Suprapubic skin (tissue), 4 donors: ENCODE measurements around the gene CXXC5. TPM values are rescaled to one million over a fixed set of nuclear protein-coding genes. Genes with fewer than 3 reads are reported as not detected.
A peak's percentile ranks its signal among the peaks of the same experiment; 100 is the strongest.

ENCODE experiments used
- DNase-seq, 2 donors: peaks; one replicate each; pipeline ENCODE4 v3.0.0-alpha.2; 2019; ENCODE audit warnings: low spot score in 2 of 2
- H3K27ac ChIP-seq: fragments of 200-600 bp; sonication (generic); one replicate; pipeline ENCODE4 v1.5.1; 2019
- H3K27me3 ChIP-seq: fragments of 200-600 bp; sonication (generic); one replicate; pipeline ENCODE4 v1.5.1; 2019
- H3K36me3 ChIP-seq: fragments of 200-600 bp; sonication (generic); one replicate; pipeline ENCODE4 v1.5.1; 2019
- H3K4me1 ChIP-seq: fragments of 200-600 bp; sonication (generic); one replicate; pipeline ENCODE4 v1.5.1; 2019
- H3K4me3 ChIP-seq: fragments of 200-600 bp; sonication (generic); one replicate; pipeline ENCODE4 v1.5.1; 2019; ENCODE audit warnings: mild to moderate bottlenecking
- H3K9me3 ChIP-seq: fragments of 200-600 bp; sonication (generic); one replicate; pipeline ENCODE4 v1.5.1; 2019
- CTCF ChIP-seq, 2 donors: fragments of 200-600 bp in 1 of 2; fragments of 450-650 bp in 1 of 2; sonication (generic) in 1 of 2; IDR thresholded peaks; one replicate each; pipeline ENCODE4 v1.5.1; 2016 to 2019; ENCODE audit warnings: antibody characterized with exemption in 2 of 2, mild to moderate bottlenecking in 1 of 2, moderate library complexity in 1 of 2
- EP300 ChIP-seq: sonication (generic); formaldehyde crosslinking; IDR thresholded peaks from one replicate; pipeline ENCODE4 v1.6.1; 2017; ENCODE audit warnings: antibody characterized with exemption
- POLR2A ChIP-seq, 2 donors: fragments of 450-650 bp; IDR thresholded peaks; one replicate each; pipeline ENCODE4 v1.6.1; 2017; ENCODE audit warnings: antibody characterized with exemption in 2 of 2, mild to moderate bottlenecking in 2 of 2, moderate library complexity in 2 of 2
- POLR2AphosphoS5 ChIP-seq, 3 donors: sonication (generic); formaldehyde crosslinking; IDR thresholded peaks; one replicate each; pipeline ENCODE4 v1.6.1; 2017; ENCODE audit warnings: antibody characterized with exemption in 3 of 3
- WGBS: methylation state at CpG from one replicate; pipeline ENCODE4 v1.1.5; 2018; 5-methylcytosine and 5-hydroxymethylcytosine counted together
- total RNA-seq, 4 donors: library from RNA; depleted of rRNA; stranded (reverse); fragments of >200 nt; gene quantifications; one replicate each; pipeline ENCODE4 v1.1.0, GENCODE V29; 2016

The CXXC5 gene
- total RNA-seq, 4 donors from 2014 or later = 21.8 to 40.6 (median 30.1) TPM

- peaks cover 62% of the 10 kb centered on the region for H3K4me1 ChIP-seq
- 60% methylated on average over 17 of the region's 20 CpGs for WGBS
These were observed 23.1 kb downstream of the CXXC5 start for GRCh38 chr5:139671096-139671841.

GRCh38 chr5:139675213-139675612, 27.1 kb downstream of the CXXC5 start:
- TF ChIP-seq CTCF (IDR thresholded peaks at IDR 0.05) (no peak), EP300 (no peak), POLR2A (IDR thresholded peaks at IDR 0.05) (no peak), POLR2AphosphoS5 (IDR thresholded peaks at IDR 0.05) (no peak)
- Histone ChIP-seq H3K4me1 (peaks cover 53% of the 10 kb centered on the region), H3K27ac (no peak overlapping the region), H3K36me3 (no peaks in the 10 kb centered on the region), H3K4me3 (no peak overlapping the region), H3K9me3 (no peaks in the 10 kb centered on the region), H3K27me3 (no peaks in the 10 kb centered on the region)
- DNase-seq = no peak
- WGBS = no CpG with 5 or more reads among the region's 4 CpGs

More at GRCh38 chr5:139671096-139671841, 23.1 kb downstream of the CXXC5 start:
- TF ChIP-seq POLR2A (IDR thresholded peaks at IDR 0.05) = no peak
- no peak for TF ChIP-seq POLR2AphosphoS5 (IDR thresholded peaks at IDR 0.05)
- TF ChIP-seq CTCF (IDR thresholded peaks at IDR 0.05) = no peak
- no peak for TF ChIP-seq EP300
- Histone ChIP-seq H3K4me3 (peak overlapping the region; percentile 9), H3K9me3 (no peaks in the 10 kb centered on the region), H3K36me3 (no peaks in the 10 kb centered on the region), H3K27ac (peak overlapping the region; percentile 14), H3K27me3 (no peaks in the 10 kb centered on the region)
- DNase-seq = no peak

GRCh38 chr5:139675825-139676224, 27.7 kb downstream of the CXXC5 start:
- Histone ChIP-seq H3K4me1 (peaks cover 47% of the 10 kb centered on the region), H3K9me3 (no peaks in the 10 kb centered on the region), H3K36me3 (peaks cover 6% of the 10 kb centered on the region), H3K4me3 (no peak overlapping the region), H3K27me3 (no peaks in the 10 kb centered on the region), H3K27ac (no peak overlapping the region)
- 74% methylated on average over 4 of the region's 4 CpGs for WGBS
- no peak for DNase-seq
- TF ChIP-seq POLR2A (IDR thresholded peaks at IDR 0.05) (no peak), EP300 (no peak), CTCF (IDR thresholded peaks at IDR 0.05) (no peak), POLR2AphosphoS5 (IDR thresholded peaks at IDR 0.05) (no peak)

- Histone ChIP-seq H3K36me3 (peaks cover 8% of the 10 kb centered on the region), H3K27ac (peak overlapping the region; percentile 35), H3K4me1 (peaks cover 42% of the 10 kb centered on the region), H3K27me3 (no peaks in the 10 kb centered on the region), H3K9me3 (no peaks in the 10 kb centered on the region), H3K4me3 (no peak overlapping the region)
- DNase-seq = no peak
- no peak for TF ChIP-seq EP300
- no peak for TF ChIP-seq POLR2AphosphoS5 (IDR thresholded peaks at IDR 0.05)
- TF ChIP-seq CTCF (IDR thresholded peaks at IDR 0.05) = no peak
- TF ChIP-seq POLR2A (IDR thresholded peaks at IDR 0.05) = no peak
- WGBS = 49% methylated on average over 2 of the region's 3 CpGs
These were observed 28.3 kb downstream of the CXXC5 start for GRCh38 chr5:139676406-139676805.

- no peak for DNase-seq
- Histone ChIP-seq H3K27ac (peak overlapping the region; percentile 35), H3K27me3 (no peaks in the 10 kb centered on the region), H3K36me3 (peaks cover 8% of the 10 kb centered on the region), H3K4me1 (peaks cover 35% of the 10 kb centered on the region), H3K4me3 (no peak overlapping the region), H3K9me3 (no peaks in the 10 kb centered on the region)
- WGBS = 48% methylated on average over 28 of the region's 29 CpGs
- no peak for TF ChIP-seq CTCF (IDR thresholded peaks at IDR 0.05)
- TF ChIP-seq POLR2AphosphoS5 (IDR thresholded peaks at IDR 0.05) = no peak
- no peak for TF ChIP-seq POLR2A (IDR thresholded peaks at IDR 0.05)
These were observed 29.0 kb downstream of the CXXC5 start for GRCh38 chr5:139676951-139677735.
